M059J (cell line): ENCODE data around the gene NOMO2. TPM values are rescaled to one million over a fixed set of nuclear protein-coding genes. Genes with fewer than 3 reads are reported as not detected.
"Not testable (repeated sequence)": the region's sequence is repeated elsewhere in the genome, so short reads cannot be mapped to it uniquely, and the experiment has no call there.

Source experiments
- DNase-seq: peaks from one replicate; pipeline ENCODE4 v3.0.0-alpha.2; 2012; ENCODE audit warnings: low read depth
- total RNA-seq: library from RNA; depleted of rRNA; stranded (reverse); fragments of >200 nt; shearing (Covaris generic); gene quantifications from 2 replicates; pipeline ENCODE4 v1.2.3, GENCODE V29; 2014; rRNA removed

The NOMO2 gene
- total RNA-seq = 136 and 209 TPM in 2 replicates

- DNase-seq = peak; percentile 11
Observed at GRCh38 chr16:18561727-18562314, at the start of gene NOMO2. Gene NOMO2 (minus strand): TSS chr16:18562097. CDS start chr16:18562040, 57 bp downstream.

- DNase-seq = not testable (repeated sequence)
Observed at GRCh38 chr16:18610147-18610803, 48.4 kb upstream of the NOMO2 start.

GRCh38 chr16:18608271-18608670 is 46.4 kb upstream of the NOMO2 start:
- not testable (repeated sequence) for DNase-seq

DNA sequence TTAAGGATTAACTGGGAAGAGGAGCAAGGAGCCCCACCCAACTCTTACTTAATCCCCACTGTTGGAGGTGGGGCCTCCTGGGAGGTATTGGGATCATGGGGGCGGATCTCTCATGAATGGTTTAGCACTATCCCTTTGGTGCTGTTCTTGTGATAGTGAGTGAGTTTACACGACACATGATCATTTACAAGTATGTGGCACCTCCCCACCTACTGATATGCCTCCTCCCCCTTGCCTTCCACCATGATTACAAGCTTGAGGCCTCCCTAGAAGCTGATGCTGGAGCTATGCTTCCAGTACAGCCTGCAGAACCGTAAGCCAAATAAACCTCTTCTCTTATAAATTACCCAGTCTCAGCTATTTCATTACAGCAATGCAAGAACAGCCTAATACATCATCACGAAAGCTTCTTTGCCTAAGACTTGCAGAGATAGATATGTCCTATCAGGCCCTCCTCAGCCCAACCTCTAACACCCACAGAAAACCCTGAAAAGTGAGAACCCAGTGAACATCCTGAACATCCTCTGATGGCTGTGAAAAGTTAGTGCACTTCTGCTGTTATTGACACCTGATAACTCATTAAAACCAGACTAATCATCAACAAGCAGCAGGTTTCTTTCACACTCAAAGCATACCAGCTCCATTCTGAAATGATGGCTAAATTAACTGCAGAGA is 41.8 kb upstream of the NOMO2 start:
- not testable (repeated sequence) for DNase-seq

DNA sequence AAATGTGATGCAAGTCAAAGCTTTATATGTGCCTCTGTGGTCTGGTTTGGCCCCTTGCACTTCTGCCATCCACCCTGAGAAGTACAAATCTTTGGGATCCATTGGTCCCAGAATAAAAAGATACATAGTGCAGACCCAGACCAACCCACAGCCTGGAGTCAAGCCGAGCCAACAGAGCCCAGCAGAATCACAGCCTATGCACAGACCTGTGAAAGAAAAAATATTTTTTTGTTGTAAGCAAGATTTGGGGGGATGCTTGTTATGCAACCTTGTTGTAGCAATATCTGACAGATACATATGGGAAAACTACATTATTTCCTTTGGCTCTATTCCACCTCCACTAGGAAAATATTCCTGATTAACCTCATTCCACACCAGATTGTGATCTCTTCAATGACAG is 36.7 kb upstream of the NOMO2 start:
- not testable (repeated sequence) for DNase-seq

GRCh38 chr16:18597734-18598133 is 35.8 kb upstream of the NOMO2 start:
- not testable (repeated sequence) for DNase-seq

DNA sequence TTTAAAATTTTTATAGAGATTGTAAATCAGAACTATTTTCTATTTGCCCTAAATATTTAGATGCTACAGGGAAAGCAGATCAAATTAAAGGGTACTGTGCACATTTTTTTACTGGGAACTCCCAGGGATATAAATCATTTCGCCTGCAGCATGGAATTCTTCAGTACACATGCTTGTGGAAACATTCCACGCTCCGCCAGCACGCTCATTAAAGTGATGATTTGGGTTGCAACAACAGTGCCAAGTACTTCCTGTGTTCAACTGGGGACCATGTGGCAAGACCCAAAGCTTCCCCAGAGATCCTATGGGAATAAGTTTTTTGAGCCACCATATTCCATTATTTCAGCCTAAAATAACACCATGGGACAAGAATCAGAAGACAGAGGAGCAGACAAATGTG is 35.4 kb upstream of the NOMO2 start:
- DNase-seq = peak; percentile 19

- DNase-seq = not testable (repeated sequence)
Observed at GRCh38 chr16:18595796-18596195, 33.9 kb upstream of the NOMO2 start.

GRCh38 chr16:18594880-18595279 is 33.0 kb upstream of the NOMO2 start:
- peak; percentile 43 for DNase-seq

DNA sequence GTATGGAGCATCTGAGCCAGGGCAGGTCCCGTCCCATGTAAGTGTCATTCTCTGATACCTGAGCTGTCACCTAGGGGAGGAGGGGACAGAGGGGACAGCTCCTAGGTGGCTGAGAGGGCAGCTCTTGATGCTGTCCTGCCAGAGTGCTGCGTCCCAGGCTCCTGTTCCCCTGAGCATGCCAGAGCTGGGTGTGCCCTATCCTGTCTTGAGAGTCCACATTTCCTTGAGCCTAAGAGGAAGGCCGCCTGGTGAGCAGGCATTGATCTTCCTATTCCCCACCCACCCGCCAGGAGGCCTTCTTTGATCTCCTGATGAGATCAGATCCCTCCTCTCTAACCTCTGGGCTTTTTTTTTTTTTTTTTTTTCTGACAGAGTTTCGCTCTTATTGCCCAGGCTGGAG is 32.0 kb upstream of the NOMO2 start:
- not testable (repeated sequence) for DNase-seq

DNA sequence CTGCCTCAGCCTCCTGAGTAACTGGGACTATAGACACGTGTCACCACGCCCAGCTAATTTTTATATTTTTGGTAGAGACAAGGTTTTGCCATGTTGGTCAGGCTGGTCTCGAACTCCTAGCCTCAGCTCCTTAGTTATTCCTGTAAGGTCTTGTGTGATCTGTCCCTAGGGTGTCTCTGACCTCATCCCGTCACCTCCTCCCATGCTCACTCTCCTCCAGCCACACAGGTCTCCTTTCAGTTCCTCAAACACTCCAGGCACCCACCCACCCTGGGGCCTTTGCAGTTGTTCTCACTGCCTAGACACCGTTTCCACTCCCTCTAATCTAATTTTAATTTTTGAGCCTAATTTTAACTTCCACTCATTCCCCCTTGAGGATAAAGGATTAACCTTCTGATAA is 31.1 kb upstream of the NOMO2 start:
- not testable (repeated sequence) for DNase-seq

DNA sequence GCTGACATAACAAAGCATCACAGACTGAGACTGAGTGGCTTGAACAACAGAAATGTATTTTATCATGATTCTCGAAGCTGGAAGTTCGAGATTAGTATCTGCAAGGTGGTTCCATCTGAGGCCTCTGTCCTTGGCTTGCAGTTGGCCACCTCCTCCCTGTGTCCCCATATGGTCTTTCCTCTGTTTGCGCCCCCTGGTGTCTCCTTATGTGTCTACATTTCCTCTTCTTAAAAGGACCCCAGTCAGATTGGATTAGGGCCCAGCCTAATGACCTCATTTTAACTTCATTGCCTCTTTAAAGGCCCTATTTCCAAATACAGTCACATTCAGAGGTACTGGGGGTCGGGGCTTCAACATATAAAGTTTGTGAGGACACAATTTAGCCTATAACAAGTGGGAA is 30.0 kb upstream of the NOMO2 start:
- peak; percentile 40 for DNase-seq

DNA sequence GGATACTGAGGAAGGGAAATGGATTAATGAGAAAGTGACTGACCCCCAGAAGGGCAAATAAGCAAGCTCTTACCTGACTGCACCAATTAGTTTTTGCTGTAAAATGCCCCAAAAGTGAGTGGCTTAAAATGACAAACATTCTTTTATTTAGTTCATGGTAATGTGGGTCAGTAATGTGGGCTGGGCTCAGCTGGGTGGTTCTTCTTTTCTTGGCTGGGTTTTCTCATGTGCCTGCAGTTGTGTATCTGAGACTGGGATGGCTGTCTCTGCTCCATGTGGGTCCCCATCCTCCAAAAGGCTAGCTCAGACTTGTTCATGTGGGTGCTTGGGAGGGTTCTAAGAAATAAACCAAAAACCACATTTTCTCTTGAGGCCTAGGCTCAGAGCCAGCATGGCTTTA is 29.5 kb upstream of the NOMO2 start:
- not testable (repeated sequence) for DNase-seq

- not testable (repeated sequence) for DNase-seq
Observed at GRCh38 chr16:18589806-18590205, 27.9 kb upstream of the NOMO2 start.

GRCh38 chr16:18586560-18587540 is 25.0 kb upstream of the NOMO2 start:
- not testable (repeated sequence) for DNase-seq

DNA sequence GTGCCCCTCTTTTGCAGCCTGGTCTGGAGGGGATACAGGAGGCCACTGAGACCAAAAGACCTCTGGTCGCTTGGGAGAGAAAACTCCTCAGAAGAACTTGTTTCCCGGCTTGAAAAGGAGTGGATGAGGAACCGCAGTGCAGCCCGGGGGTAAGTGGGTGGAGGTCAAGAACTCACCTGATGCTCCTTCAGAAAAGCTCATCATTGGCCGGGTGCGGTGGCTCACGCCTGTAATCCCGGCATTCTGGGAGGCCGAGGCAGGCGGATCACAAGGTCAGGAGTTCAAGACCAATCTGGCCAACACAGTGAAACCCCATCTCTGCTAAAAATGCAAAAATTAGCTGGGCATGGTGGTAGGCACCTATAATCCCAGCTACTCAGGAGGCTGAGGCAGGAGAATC is 23.9 kb upstream of the NOMO2 start:
- DNase-seq = not testable (repeated sequence)

- no peak for DNase-seq
Observed at GRCh38 chr16:18582902-18583301, 21.0 kb upstream of the NOMO2 start.

DNA sequence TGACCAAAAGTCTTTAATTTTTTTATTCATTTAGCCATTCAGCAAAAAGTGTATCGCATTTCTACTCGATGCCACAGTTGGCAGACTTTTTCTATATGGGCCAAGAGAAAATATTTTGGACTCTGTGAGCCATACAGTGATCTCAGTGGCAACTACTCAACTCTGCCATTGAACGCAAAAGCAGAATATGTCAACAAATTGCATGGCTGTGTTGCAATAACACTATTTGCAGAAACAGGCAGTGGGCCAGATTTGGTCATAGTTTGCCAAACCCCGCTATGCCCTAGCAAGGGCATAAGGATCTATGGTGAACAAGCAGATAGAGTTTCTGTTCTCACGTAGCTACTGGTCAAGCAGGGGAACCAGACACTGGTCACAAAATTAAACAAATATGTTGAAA is 18.5 kb upstream of the NOMO2 start:
- not testable (repeated sequence) for DNase-seq

GRCh38 chr16:18579261-18579660 is 17.4 kb upstream of the NOMO2 start:
- not testable (repeated sequence) for DNase-seq

GRCh38 chr16:18577942-18578341 is 16.0 kb upstream of the NOMO2 start:
- DNase-seq = not testable (repeated sequence)

GRCh38 chr16:18575945-18576344 is 14.0 kb upstream of the NOMO2 start:
- not testable (repeated sequence) for DNase-seq
